C4-2B (cell line): ENCODE data around the gene COX7A2.

ENCODE experiments used
- H3K27ac ChIP-seq: fragments of 450-650 bp; 2 replicates; pipeline ENCODE4 v1.5.1; 2017
- CTCF ChIP-seq: fragments of 450-650 bp; conservative IDR thresholded peaks from 2 replicates; pipeline ENCODE4 v1.5.1; 2017; ENCODE audit warnings: mild to moderate bottlenecking
- ZFX ChIP-seq: fragments of 450-650 bp; IDR thresholded peaks from 2 replicates; pipeline ENCODE4 v1.6.1; 2017

The COX7A2 gene

GRCh38 chr6:75217193-75217592 is 26.4 kb downstream of the COX7A2 start:
- TF ChIP-seq CTCF (no peak), ZFX (no peak)
- no peak overlapping the region for H3K27ac ChIP-seq

- no peak for TF ChIP-seq ZFX
- TF ChIP-seq CTCF = no peak
- H3K27ac ChIP-seq = no peak overlapping the region
Measured at GRCh38 chr6:75215291-75215690, 28.3 kb downstream of the COX7A2 start.

GRCh38 chr6:75213732-75214131 is 29.9 kb downstream of the COX7A2 start:
- TF ChIP-seq ZFX (no peak), CTCF (no peak)
- no peak overlapping the region for H3K27ac ChIP-seq

- no peak overlapping the region for H3K27ac ChIP-seq
- TF ChIP-seq ZFX (no peak), CTCF (no peak)
Measured at GRCh38 chr6:75213112-75213511, 30.5 kb downstream of the COX7A2 start.

GRCh38 chr6:75211920-75212590 is 31.5 kb downstream of the COX7A2 start:
- TF ChIP-seq ZFX (no peak), CTCF (no peak)
- H3K27ac ChIP-seq = no peak overlapping the region

GRCh38 chr6:75210885-75211739 is 32.5 kb downstream of the COX7A2 start:
- no peak overlapping the region for H3K27ac ChIP-seq
- no peak for TF ChIP-seq ZFX
- peak; percentile 82 for TF ChIP-seq CTCF

- peak; percentile 39 for TF ChIP-seq CTCF
- TF ChIP-seq ZFX = no peak
- no peak overlapping the region for H3K27ac ChIP-seq
Measured at GRCh38 chr6:75209184-75209723, 34.3 kb downstream of the COX7A2 start.
